Left ventricle myocardium inferior (tissue), 1 donor: ENCODE data around the gene REPIN1. TPM values are rescaled to one million over a fixed set of nuclear protein-coding genes. Genes with fewer than 3 reads are reported as not detected.
A peak's percentile ranks its signal among the peaks of the same experiment; 100 is the strongest.

ENCODE experiments used
- DNase-seq: peaks from one replicate; pipeline ENCODE4 v3.0.0-alpha.2; 2020
- H3K27ac ChIP-seq: fragments of 200-600 bp; replicated peaks from 2 replicates; pipeline ENCODE4 v1.8.0; 2021
- H3K27me3 ChIP-seq: fragments of 200-600 bp; 2 replicates; pipeline ENCODE4 v1.8.0; 2021; ENCODE audit warnings: low read depth
- H3K36me3 ChIP-seq: fragments of 200-600 bp; 2 replicates; pipeline ENCODE4 v1.8.0; 2021
- H3K4me1 ChIP-seq: fragments of 200-600 bp; 2 replicates; pipeline ENCODE4 v1.8.0; 2021
- H3K4me3 ChIP-seq: fragments of 200-600 bp; 2 replicates; pipeline ENCODE4 v1.8.0; 2021; ENCODE audit warnings: mild to moderate bottlenecking, moderate library complexity
- H3K9me3 ChIP-seq: fragments of 200-600 bp; replicated peaks from 2 replicates; pipeline ENCODE4 v1.8.0; 2021
- CTCF ChIP-seq: fragments of 200-600 bp; IDR thresholded peaks from 2 replicates; pipeline ENCODE4 v1.8.0; 2021; ENCODE audit warnings: antibody characterized with exemption, mild to moderate bottlenecking, borderline replicate concordance
- intact Hi-C: fragments of 100-400 bp; cut with micrococcal nuclease; formaldehyde crosslinking; loops from one replicate; pipeline ENCODE4 v1.11.0; 2022
- total RNA-seq: library from RNA; stranded (reverse); fragmentation: NEBNext Ultra II Directional; extraction: Animal tissue kit (Norgen Biotek cat#: 25700); gene quantifications from one replicate; pipeline ENCODE4 v1.2.1, GENCODE V29; 2021
- donor health status: DM: no; HTN: yes; CAD: no; lungs with severe emphysema.

REPIN1 gene
- total RNA-seq, 1 donor from 2014 or later: 110 TPM

- intact Hi-C loops: no loop called here
- TF ChIP-seq CTCF: no peak
- Histone ChIP-seq H3K9me3 (no peaks in the 10 kb centered on the region), H3K27ac (peak overlapping the region; percentile 62), H3K4me1 (peaks cover 64% of the 10 kb centered on the region), H3K36me3 (peaks cover 41% of the 10 kb centered on the region), H3K4me3 (no peak overlapping the region), H3K27me3 (no peaks in the 10 kb centered on the region)
- DNase-seq: no peak
Measured at GRCh38 chr7:150374472-150374871, 5.8 kb downstream of the REPIN1 start.

GRCh38 chr7:150375662-150376521 is 7.3 kb downstream of the REPIN1 start:
- intact Hi-C loops: no loop called here
- no peak overlapping the region for H3K27ac ChIP-seq
- no peak overlapping the region for H3K4me3 ChIP-seq
- TF ChIP-seq CTCF: no peak
- no peaks in the 10 kb centered on the region for H3K27me3 ChIP-seq
- H3K9me3 ChIP-seq: no peaks in the 10 kb centered on the region
- peaks cover 63% of the 10 kb centered on the region for H3K4me1 ChIP-seq
- H3K36me3 ChIP-seq: peaks cover 31% of the 10 kb centered on the region
- no peak for DNase-seq

GRCh38 chr7:150376560-150376959 is 7.9 kb downstream of the REPIN1 start:
- DNase-seq: no peak
- Histone ChIP-seq H3K36me3 (peaks cover 26% of the 10 kb centered on the region), H3K27ac (no peak overlapping the region)

GRCh38 chr7:150377196-150377595 is 8.6 kb downstream of the REPIN1 start:
- peaks cover 20% of the 10 kb centered on the region for H3K36me3 ChIP-seq
- H3K27ac ChIP-seq: peak overlapping the region; percentile 97
- no peak for TF ChIP-seq CTCF
- no peak overlapping the region for H3K4me3 ChIP-seq
- intact Hi-C loops: no loop called here
- peaks cover 50% of the 10 kb centered on the region for H3K4me1 ChIP-seq
- DNase-seq: no peak
- no peaks in the 10 kb centered on the region for H3K27me3 ChIP-seq
- H3K9me3 ChIP-seq: no peaks in the 10 kb centered on the region

More at GRCh38 chr7:150376560-150376959, 7.9 kb downstream of the REPIN1 start:
- H3K9me3 ChIP-seq: no peaks in the 10 kb centered on the region
- TF ChIP-seq CTCF: no peak
- intact Hi-C loops: no loop called here
- peaks cover 56% of the 10 kb centered on the region for H3K4me1 ChIP-seq
- no peak overlapping the region for H3K4me3 ChIP-seq
- H3K27me3 ChIP-seq: no peaks in the 10 kb centered on the region

GRCh38 chr7:150377635-150378034 is 9.0 kb downstream of the REPIN1 start:
- DNase-seq: no peak
- Histone ChIP-seq H3K4me3 (no peak overlapping the region), H3K4me1 (peaks cover 45% of the 10 kb centered on the region), H3K9me3 (no peaks in the 10 kb centered on the region), H3K36me3 (peaks cover 15% of the 10 kb centered on the region), H3K27me3 (no peaks in the 10 kb centered on the region), H3K27ac (peak overlapping the region; percentile 97)
- TF ChIP-seq CTCF: no peak
- intact Hi-C loops: no loop called here
